Sigmoid colon (tissue), 7 donors: ENCODE results near the gene FAM47B. TPM values are rescaled to one million over a fixed set of nuclear protein-coding genes. Genes with fewer than 3 reads are reported as not detected.

Experiments
- DNase-seq: peaks from one replicate; pipeline ENCODE4 v3.0.0-alpha.2; 2019
- H3K27ac ChIP-seq, 4 donors: fragments of 200-600 bp; sonication (generic); one replicate each; pipeline ENCODE4 v1.5.1; 2016 to 2019; ENCODE audit warnings: mild to moderate bottlenecking in 1 of 4
- H3K27me3 ChIP-seq, 3 donors: fragments of 200-600 bp; sonication (generic); one replicate each; pipeline ENCODE4 v1.5.1; 2019; ENCODE audit warnings: mild to moderate bottlenecking in 1 of 3
- H3K36me3 ChIP-seq, 4 donors: fragments of 200-600 bp; sonication (generic); one replicate each; pipeline ENCODE4 v1.5.1; 2016 to 2019
- H3K4me1 ChIP-seq, 4 donors: fragments of 200-600 bp; sonication (generic); one replicate each; pipeline ENCODE4 v1.5.1; 2017 to 2019
- H3K4me3 ChIP-seq, 4 donors: fragments of 200-600 bp; sonication (generic); one replicate each; pipeline ENCODE4 v1.5.1; 2017 to 2019; ENCODE audit warnings: mild to moderate bottlenecking in 2 of 4, moderate library complexity in 1 of 4
- H3K9me3 ChIP-seq, 4 donors: fragments of 200-600 bp in 3 of 4; sonication (generic) in 3 of 4; one replicate each; pipeline versions ENCODE4 v1.5.1 to v1.6.1; 2013 to 2019
- EP300 ChIP-seq, 4 donors: sonication (generic); formaldehyde crosslinking; IDR thresholded peaks; one replicate each; pipeline ENCODE4 v1.6.1; 2017; ENCODE audit warnings: antibody characterized with exemption in 4 of 4
- POLR2A ChIP-seq, 2 donors: fragments of 450-650 bp; IDR thresholded peaks; one replicate each; pipeline ENCODE4 v1.6.1; 2016; ENCODE audit warnings: antibody characterized with exemption in 2 of 2, mild to moderate bottlenecking in 2 of 2, moderate library complexity in 2 of 2
- POLR2AphosphoS5 ChIP-seq, 4 donors: sonication (generic); formaldehyde crosslinking; IDR thresholded peaks; one replicate each; pipeline ENCODE4 v1.6.1; 2017; ENCODE audit warnings: antibody characterized with exemption in 4 of 4
- WGBS, 2 donors: extraction: QIAGEN DNeasy Blood & Tissue Kit; methylation state at CpG; one replicate each; pipeline ENCODE4 v1.1.7; 2013; 5-methylcytosine and 5-hydroxymethylcytosine counted together
- intact Hi-C: fragments of 100-400 bp; cut with DNase I; formaldehyde crosslinking; loops from one replicate; pipeline ENCODE4 v1.15.1; 2023
- polyA plus RNA-seq, 3 donors: library from polyadenylated mRNA; stranded (reverse); fragments of 200-250 nt; gene quantifications; one replicate each; pipeline ENCODE4 v1.2.3, GENCODE V29; 2013
- total RNA-seq, 4 donors: library from RNA; depleted of rRNA; stranded (reverse); fragments of >200 nt; gene quantifications; one replicate each; pipeline ENCODE4 v1.1.0, GENCODE V29; 2016
- TF ChIP-seq, protein P1 (sequence below), 4 experiments: fragments of 450-650 bp in 3 of 4; fragments of 200-600 bp in 1 of 4; IDR thresholded peaks; one replicate each; pipeline ENCODE4 v1.5.1; 2016 to 2019; ENCODE audit warnings: antibody characterized with exemption in 4 of 4, mild to moderate bottlenecking in 3 of 4, moderate library complexity in 2 of 4
- donor health status: healthy with polysubstance abuse.
- donor health status: Bipolar disorder and iron deficiency.
- donor health status: healthy.

The FAM47B gene
- total and polyA plus RNA-seq, 7 donors, result not detected

GRCh38 chrX:34972206-34972605, 29.6 kb downstream of the FAM47B start:
- Histone ChIP-seq H3K9me3 (no peaks in the 10 kb centered on the region), H3K36me3 (no peaks in the 10 kb centered on the region), H3K4me3 (no peak overlapping the region), H3K4me1 (no peaks in the 10 kb centered on the region), H3K27me3 (no peaks in the 10 kb centered on the region), H3K27ac (no peak overlapping the region)
- no peak for DNase-seq
- intact Hi-C loops, result no loop called here
- TF ChIP-seq EP300 (IDR thresholded peaks at IDR 0.05), result no peak
- TF ChIP-seq, protein P1, sequence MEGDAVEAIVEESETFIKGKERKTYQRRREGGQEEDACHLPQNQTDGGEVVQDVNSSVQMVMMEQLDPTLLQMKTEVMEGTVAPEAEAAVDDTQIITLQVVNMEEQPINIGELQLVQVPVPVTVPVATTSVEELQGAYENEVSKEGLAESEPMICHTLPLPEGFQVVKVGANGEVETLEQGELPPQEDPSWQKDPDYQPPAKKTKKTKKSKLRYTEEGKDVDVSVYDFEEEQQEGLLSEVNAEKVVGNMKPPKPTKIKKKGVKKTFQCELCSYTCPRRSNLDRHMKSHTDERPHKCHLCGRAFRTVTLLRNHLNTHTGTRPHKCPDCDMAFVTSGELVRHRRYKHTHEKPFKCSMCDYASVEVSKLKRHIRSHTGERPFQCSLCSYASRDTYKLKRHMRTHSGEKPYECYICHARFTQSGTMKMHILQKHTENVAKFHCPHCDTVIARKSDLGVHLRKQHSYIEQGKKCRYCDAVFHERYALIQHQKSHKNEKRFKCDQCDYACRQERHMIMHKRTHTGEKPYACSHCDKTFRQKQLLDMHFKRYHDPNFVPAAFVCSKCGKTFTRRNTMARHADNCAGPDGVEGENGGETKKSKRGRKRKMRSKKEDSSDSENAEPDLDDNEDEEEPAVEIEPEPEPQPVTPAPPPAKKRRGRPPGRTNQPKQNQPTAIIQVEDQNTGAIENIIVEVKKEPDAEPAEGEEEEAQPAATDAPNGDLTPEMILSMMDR (IDR thresholded peaks at IDR 0.05), result no peak
- TF ChIP-seq POLR2A (IDR thresholded peaks at IDR 0.05), result no peak
- no peak for TF ChIP-seq POLR2AphosphoS5 (IDR thresholded peaks at IDR 0.05)
- 25 to 69% methylated on average over 3 of the region's 3 CpGs for WGBS, 2 donors

DNA sequence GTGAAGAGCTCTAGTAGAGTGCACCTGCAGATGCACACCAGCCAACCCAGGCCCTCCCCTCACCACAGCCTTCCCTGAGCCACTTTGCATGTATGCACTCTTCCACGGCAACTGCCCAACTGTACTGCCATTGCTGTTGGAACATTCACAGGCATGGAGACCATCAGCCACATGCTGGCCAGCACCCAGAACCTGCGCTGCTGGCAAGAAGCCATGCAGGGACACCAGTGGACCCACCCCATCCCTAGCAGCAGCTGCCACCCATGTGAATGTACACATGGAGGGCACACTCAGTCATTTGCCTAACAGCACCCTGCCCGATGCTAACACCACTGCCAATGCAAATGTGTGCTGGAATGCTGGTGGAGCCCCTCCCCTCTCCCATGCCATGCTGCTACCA, 35.6 kb downstream of the FAM47B start:
- H3K9me3 ChIP-seq, result no peaks in the 10 kb centered on the region
- H3K27ac ChIP-seq, result no peak overlapping the region
- intact Hi-C loops, result no loop called here
- no peaks in the 10 kb centered on the region for H3K27me3 ChIP-seq
- H3K4me3 ChIP-seq, result no peak overlapping the region
- TF ChIP-seq POLR2A (IDR thresholded peaks at IDR 0.05) (no peak), EP300 (IDR thresholded peaks at IDR 0.05) (no peak), POLR2AphosphoS5 (IDR thresholded peaks at IDR 0.05) (no peak)
- TF ChIP-seq, protein P1 (IDR thresholded peaks at IDR 0.05), result no peak
- no peaks in the 10 kb centered on the region for H3K36me3 ChIP-seq
- no peaks in the 10 kb centered on the region for H3K4me1 ChIP-seq
- DNase-seq, result no peak
- WGBS, 2 donors, result 85 to 95% methylated on average over 3 of the region's 3 CpGs

GRCh38 chrX:34987646-34988045, 45.0 kb downstream of the FAM47B start:
- intact Hi-C loops, result no loop called here
- no peak for DNase-seq
- Histone ChIP-seq H3K4me1 (no peaks in the 10 kb centered on the region), H3K4me3 (no peak overlapping the region), H3K36me3 (no peaks in the 10 kb centered on the region), H3K9me3 (no peaks in the 10 kb centered on the region), H3K27me3 (no peaks in the 10 kb centered on the region), H3K27ac (no peak overlapping the region)
- 38 to 83% methylated on average over 1 of the region's 1 CpG for WGBS, 2 donors
- TF ChIP-seq EP300 (IDR thresholded peaks at IDR 0.05) (no peak), POLR2A (IDR thresholded peaks at IDR 0.05) (no peak), POLR2AphosphoS5 (IDR thresholded peaks at IDR 0.05) (no peak)
- TF ChIP-seq, protein P1 (IDR thresholded peaks at IDR 0.05), result no peak
